ENCODE measurements around the gene MEPCE. TPM values are rescaled to one million over a fixed set of nuclear protein-coding genes. Genes with fewer than 3 reads are reported as not detected.

MEPCE gene
- total and polyA plus RNA-seq, 9 of the 15 experiments (the other 6 are each of a cell fraction or from before 2014, with no cell fraction given), result 10.9 to 76.3 (median 44.1) TPM

GRCh38 chr7:100398239-100398638, 31.4 kb upstream of the MEPCE start:
- no peak overlapping the region for H3K9ac ChIP-seq (ENCODE audit: insufficient read depth in 1 of 2, low read depth in 2 of 2, low read length in 2 of 2)
- no peak overlapping the region for H3K4me3 ChIP-seq
- H3K4me2 ChIP-seq (ENCODE audit: insufficient read depth, low read length), result no peak overlapping the region
- no peak overlapping the region for H2AFZ ChIP-seq (ENCODE audit: low read depth, low read length)
- in situ Hi-C loops (cut with MboI), result no loop called here
- no peaks in the 10 kb centered on the region for H3K9me3 ChIP-seq (replicated peaks; ENCODE audit: control insufficient read depth, insufficient read depth, low read depth, low read length)
- peaks cover 0 to 14% of the 10 kb centered on the region in 2 experiments; a peak in 2 of 5 replicates for H3K4me1 ChIP-seq (replicated peaks in 1 of 2; ENCODE audit: control insufficient read depth in 2 of 2, insufficient read depth in 2 of 2, low read length in 2 of 2)
- H3K79me2 ChIP-seq (ENCODE audit: control insufficient read depth, insufficient read depth, low read length), result no peaks in the 10 kb centered on the region
- DNase-seq (ENCODE audit: extremely low read depth in 1 of 4, low spot score in 3 of 4), result no peak
- BruUV-seq (replicated peaks), result no TSS peak
- H3K36me3 ChIP-seq (ENCODE audit: control insufficient read depth, insufficient read depth, low read length), result no peaks in the 10 kb centered on the region
- H4K20me1 ChIP-seq (replicated peaks; ENCODE audit: control insufficient read depth, insufficient read depth, low read length), result no peaks in the 10 kb centered on the region
- no peak overlapping the region for H3K27ac ChIP-seq (ENCODE audit: extremely low read depth, low read depth, low read length)
- no peak for FAIRE-seq
- WGBS (ENCODE audit: insufficient coverage, low coverage, missing lambda C conversion rate), result 10% methylated on average over 2 of the region's 2 CpGs
- no peaks in the 10 kb centered on the region for H3K9me1 ChIP-seq (ENCODE audit: control insufficient read depth, insufficient read depth, low read length)
- intact Hi-C loops (cut with micrococcal nuclease), result no loop called here
- ChIA-PET CTCF (ENCODE audit: low intra/inter-chr PET ratio) (interaction anchor here (0.5 kb wide), 1 partner anchor 684 kb away, joined by 3 read pairs; no protein-coding TSS in a partner anchor), POLR2A (interaction anchor here (0.5 to 1.0 kb wide), 4 partner anchors 44 to 1483 kb away, joined by 3 to 6 read pairs (median 3); partner anchors contain the start of gene TSC22D4)
- no peak for TF ChIP-seq PATZ1 (CRISPR knock-in tag; IDR thresholded peaks at IDR 0.05; ENCODE audit: borderline replicate concordance)
- 0 out of 2 replicates have a peak, but pooled peaks have one; percentile 3 for TF ChIP-seq ESRRA (IDR thresholded peaks at IDR 0.05; ENCODE audit: borderline replicate concordance, low read depth)
- TF ChIP-seq ZNF740 (CRISPR knock-in tag; IDR thresholded peaks at IDR 0.05), result no peak
- TF ChIP-seq ZNF740 (tag; IDR thresholded peaks at IDR 0.05), result no peak
- TF ChIP-seq, protein P1, sequence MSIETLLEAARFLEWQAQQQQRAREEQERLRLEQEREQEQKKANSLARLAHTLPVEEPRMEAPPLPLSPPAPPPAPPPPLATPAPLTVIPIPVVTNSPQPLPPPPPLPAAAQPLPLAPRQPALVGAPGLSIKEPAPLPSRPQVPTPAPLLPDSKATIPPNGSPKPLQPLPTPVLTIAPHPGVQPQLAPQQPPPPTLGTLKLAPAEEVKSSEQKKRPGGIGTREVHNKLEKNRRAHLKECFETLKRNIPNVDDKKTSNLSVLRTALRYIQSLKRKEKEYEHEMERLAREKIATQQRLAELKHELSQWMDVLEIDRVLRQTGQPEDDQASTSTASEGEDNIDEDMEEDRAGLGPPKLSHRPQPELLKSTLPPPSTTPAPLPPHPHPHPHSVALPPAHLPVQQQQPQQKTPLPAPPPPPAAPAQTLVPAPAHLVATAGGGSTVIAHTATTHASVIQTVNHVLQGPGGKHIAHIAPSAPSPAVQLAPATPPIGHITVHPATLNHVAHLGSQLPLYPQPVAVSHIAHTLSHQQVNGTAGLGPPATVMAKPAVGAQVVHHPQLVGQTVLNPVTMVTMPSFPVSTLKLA (conservative IDR thresholded peaks at IDR 0.05), result no peak
- no peak for TF ChIP-seq RBM25 (IDR thresholded peaks at IDR 0.05; ENCODE audit: low read depth, low read length, severe bottlenecking)
- no peak for TF ChIP-seq RAD51 (IDR thresholded peaks at IDR 0.05; ENCODE audit: borderline replicate concordance, low read depth)
- no peak for ATAC-seq
- peaks cover 5 to 10% of the 10 kb centered on the region in 2 experiments; a peak in 3 of 5 replicates for H3K27me3 ChIP-seq (ENCODE audit: control insufficient read depth in 2 of 2, insufficient read depth in 2 of 2, low read length in 2 of 2)
